NOMO-1 treated with DMSO at 0.1 percent for 48 hours (cell line): ENCODE results near the gene PTPRG.

Experiments used
- DNase-seq: peaks from one replicate; lab custom pipeline; 2025; ENCODE audit not compliant: unreplicated experiment; lab: John Stamatoyannopoulos, UW

Gene PTPRG

DNA sequence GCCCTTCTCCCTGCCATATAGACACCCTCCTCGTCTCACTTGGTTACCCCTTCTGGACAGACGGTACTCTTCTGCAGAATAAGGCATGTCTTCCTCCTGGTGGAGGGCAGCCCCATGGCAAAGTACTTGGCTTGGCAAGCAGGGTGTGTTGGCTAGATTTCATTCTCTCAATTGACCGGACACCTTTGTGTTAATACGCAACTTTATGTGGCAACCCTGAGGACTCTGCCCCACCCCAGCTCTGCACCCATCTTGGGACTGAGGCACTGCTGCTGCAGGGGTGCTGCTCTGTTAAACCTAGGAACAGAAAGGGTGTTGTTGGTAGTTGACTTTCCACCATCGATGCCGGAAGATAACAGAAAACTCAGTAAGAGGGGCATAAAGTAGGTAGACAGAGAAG is 55.2 kb downstream of the PTPRG start:
- no peak for DNase-seq

DNA sequence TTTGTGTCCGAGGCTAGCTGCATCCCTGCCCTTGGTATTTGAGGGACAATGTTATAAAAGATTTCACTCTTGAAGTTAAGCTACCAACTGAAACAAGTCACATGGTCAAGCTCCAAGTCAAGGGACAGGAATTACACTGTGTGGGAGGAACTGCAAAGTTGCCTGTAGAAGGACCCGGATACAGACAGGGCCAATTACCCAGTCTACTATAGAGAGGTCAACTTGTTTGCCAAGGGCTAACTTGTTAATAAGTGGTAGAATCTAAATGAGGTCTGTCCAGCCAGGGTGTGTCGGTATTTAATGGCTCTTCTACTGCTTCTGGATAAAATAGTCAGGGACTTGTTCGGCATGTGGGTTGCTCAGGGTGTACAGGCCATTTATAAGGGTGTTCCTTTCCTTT is 55.7 kb downstream of the PTPRG start:
- no peak for DNase-seq

DNA sequence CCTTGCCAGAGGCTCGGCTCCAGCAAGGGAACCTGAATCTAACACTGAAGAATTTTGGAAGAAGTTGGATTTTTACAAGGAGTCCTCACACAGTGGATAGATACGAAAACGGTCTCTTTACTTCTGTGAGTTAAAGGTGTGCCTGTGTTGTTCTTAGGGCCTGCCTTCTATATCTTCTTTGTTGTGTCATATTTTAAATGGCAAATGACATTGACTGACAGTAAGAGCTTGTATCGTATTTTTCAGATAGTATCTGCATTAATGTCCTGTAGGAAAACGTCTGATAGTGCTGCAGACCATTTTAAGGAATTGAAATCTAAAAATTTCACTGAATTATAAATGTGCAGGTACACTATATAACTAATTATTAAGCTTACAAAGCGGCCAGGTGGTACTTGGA is 56.3 kb downstream of the PTPRG start:
- no peak for DNase-seq

DNA sequence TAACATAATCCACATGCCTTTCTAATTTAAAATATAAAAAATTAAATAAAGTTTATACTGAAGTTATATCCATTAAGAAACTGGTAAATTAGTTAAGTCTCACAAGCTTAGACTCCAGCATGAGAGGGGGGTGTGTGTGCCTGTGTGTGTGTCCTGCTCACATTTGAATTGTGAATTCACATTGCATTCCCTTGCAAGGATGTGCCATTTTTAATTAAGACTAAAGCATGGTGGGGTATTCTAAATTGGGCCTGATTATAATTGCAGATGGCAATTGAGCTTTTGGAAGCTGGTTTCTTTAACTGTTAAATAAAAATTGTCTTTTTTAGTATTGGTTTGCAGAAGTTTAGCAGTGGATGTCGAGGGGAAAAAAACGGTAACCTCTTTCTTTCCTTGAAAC is 56.9 kb downstream of the PTPRG start:
- no peak for DNase-seq

DNA sequence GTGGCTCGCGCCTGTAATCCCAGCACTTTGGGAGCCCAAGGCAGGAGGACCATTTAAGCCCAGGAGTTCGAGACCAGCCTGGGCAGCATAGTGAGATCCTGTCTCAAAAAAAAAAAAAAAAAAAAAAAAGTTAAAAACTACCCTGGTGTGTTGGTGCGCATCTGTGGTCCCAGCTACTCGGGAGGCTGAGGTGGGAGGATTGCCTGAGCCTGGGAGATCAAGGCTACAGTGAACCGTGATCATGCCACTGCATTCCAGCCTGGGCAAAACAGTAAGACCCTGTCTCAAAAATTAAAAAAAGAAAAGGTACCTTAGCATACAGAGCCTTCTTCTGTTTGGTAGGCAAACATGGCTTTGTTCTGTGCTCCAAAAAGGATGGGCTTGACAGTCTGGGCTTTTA is 57.5 kb downstream of the PTPRG start:
- DNase-seq, result no peak

DNA sequence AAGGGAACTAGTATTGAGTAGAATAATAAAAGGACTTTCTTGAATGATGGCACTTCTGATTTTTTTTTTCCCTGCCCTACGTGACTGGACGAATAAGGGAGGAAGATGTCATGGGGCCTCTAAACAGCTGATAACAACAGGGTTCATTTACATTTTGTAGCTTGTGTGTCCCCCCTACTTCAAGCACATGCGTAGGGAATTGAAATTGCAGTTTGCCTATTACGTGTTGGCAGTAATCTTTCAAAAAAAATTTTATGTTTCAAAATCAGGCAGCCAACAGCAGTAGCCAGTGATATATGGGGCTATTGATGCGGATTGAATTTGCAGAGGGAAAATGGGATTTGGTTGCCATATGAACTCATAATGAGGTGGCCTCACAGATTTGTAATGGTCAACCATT is 58.7 kb downstream of the PTPRG start:
- no peak for DNase-seq

DNA sequence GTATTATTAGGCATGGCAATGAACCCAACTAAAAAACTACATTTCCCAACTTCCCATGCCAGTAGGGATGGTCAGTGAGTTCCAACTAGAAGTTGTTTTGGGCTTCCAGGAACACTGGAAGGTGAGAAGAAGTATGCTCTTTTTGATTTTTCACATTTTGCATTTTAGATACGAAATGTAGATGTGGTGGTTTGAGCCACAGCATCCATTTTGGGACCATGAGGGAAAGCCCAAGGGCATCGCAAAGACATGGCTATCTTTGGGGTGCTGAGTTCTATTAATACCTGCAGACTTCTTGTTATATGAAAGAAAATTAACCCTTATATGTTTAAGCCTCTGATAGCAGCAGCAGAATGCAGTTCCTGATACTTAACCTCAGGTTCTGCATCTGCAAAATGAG is 62.9 kb downstream of the PTPRG start:
- no peak for DNase-seq

DNA sequence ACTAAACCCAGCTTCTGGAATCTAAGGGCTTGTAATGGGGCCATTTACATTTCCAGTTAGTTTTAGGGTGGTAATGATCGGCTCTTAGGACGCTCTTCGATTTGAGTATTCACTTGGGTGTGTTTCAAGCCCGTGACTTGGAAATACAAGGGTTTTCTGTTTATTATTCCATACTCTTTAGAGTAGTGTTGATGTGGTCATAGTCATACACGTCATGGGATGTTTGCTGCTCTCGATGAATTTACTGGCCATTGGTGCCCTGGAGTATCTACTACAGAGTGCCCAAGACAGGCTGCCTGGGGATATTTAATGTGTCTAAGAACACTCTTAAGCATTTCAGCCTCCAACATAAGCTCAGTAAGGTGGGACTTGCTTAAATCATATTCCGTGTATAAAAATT is 64.1 kb downstream of the PTPRG start:
- DNase-seq, result no peak

DNA sequence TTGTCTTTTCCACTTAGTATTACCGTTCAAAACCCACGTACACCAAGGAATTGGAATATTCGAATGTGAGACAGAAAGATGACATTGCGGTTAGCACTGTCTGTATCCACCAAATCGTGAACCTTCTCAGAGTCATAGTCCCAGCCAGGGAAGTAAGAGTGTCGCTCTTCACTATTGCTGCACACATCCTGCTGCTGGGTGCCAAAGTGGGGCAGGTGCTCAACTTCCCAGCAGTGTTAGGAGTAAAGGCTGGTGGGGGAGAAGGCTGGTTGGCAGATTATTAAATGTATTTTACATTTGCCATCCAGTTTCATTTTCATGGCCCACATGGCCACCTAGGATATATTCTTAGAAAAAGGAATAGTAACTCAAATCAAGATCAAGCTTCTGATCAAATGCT is 65.1 kb downstream of the PTPRG start:
- no peak for DNase-seq

DNA sequence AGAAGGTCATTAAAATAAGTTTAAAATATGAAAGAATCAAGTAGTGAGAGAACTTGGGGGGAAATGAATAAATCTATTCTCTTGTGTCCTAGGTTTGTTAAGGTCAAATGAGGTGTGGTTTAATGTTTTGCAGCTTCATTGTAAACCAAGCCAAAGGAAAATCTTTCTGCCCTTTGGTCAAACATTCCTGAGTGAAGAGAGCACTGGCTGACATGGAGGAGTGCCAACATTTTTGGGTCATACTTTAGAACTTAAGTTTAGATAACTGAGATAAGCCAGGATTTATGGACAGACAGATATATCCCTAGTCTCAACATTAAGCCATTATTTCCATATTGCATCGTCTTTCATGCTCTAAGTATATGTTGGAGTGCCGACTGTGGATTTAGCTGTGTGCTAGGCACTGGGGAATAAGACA is 66.4 kb downstream of the PTPRG start:
- no peak for DNase-seq

DNA sequence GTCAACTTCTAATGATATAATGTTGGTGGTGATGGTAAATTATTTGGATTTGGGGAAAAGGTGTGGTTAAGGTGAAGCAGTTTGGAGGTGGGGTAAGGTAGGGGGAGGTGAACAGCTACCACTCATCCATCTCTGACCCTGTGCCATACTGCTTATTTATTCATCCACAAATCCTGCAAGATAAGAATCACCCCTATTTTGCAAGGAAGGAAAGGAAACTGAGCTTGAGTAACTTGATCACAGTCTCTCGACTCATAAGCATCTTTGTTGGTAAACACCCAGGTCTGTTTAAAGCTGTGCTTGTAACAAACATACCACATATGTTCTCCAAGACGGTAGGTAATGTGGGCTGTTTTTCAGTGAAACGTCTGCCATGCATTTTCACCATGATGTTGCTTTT is 67.3 kb downstream of the PTPRG start:
- no peak for DNase-seq

DNA sequence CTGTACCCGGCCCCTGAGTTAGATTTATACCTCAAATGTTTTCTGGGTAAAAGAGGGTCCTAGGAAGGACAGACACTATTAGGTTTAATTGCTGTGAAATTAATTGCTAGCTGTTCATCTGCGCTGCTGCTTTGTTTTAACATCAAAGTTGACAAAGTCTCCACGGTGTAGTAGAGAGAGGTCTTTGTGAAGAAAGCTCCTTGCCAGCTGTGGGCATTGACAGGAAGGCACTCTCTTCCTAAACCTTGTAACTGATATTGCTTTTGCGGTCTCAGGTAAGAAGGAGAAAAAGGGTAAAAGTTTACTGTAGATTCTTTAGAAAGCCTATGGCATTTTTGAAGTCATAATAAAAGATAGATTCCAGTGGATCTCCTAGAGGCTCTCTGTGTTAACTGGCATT is 68.1 kb downstream of the PTPRG start:
- no peak for DNase-seq

DNA sequence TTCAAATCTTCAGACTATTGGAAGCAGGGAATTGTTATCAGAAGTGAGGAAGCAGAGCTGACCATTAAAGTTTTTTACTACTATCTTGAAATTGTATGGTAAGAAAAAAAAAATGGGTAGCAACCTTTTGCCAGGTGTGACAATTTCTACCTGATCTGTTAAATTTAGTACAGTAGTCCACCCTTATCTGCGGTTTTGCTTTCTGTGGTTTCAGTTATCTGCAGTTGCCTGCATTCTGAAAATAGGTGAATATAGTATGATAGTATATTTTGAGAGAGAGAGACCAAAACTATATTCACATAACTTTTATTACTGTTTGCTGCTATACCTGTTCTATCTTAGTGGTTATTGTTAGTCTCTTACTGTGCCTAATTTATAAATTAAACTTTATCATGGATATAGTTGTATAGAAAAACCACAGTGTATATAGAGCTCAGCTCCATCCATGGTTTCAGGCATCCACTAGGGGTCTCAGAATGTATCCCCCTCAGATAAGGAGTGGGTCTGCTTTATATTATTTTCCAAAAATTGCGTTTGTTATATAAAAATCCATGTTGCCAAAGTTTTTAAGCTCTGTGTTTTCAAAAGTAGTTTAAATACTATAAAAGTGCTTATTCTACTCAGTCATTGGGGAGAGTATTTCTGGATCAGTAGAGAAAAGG is 69.9 kb downstream of the PTPRG start:
- no peak for DNase-seq

DNA sequence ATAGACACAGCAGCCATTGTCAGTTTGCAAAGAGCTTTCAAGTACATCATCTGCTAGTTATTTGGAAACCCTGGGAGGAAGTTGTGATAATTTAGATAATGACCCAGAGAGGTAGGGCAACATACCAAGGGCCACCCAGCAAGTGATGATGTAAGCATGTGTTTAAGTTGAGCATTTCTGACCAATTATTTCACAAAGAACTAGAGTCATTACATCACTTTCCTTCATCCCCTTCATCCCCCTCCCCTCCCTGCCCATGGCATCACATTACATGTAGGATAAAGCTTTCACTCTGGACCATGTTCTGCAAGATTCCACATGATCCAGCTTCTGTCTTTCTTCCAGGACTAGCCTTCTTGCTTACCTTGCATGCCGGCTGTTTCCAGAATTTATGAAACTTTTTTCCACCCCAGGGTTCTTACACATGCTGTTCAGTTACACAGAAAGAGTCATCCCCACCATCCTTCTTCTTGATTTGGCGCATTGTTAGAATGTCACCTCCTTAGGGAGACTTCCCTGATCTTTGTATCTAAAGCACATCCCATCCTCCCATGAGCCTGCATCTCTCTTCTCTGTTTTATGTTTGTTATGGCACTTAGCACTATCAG is 71.3 kb downstream of the PTPRG start:
- no peak for DNase-seq

DNA sequence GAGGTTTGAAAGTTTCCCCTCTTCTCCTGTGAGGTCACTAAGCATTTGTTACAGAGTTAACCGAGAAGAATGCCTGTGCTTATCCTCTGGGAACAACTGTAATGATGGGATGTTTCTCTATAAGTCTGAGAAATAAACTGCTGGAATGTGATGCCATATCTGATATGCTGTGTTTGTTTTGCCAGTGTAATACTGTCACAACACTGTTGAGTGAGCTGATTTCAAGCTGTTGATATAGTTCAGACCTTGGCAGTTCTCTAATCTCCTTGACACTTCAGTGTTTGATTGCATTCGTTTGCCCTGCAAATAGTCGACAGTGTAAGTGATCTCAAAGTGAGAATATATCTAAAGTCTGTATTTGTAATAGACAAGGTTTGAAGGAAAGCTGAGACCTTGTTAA is 73.3 kb downstream of the PTPRG start:
- DNase-seq, result no peak

DNA sequence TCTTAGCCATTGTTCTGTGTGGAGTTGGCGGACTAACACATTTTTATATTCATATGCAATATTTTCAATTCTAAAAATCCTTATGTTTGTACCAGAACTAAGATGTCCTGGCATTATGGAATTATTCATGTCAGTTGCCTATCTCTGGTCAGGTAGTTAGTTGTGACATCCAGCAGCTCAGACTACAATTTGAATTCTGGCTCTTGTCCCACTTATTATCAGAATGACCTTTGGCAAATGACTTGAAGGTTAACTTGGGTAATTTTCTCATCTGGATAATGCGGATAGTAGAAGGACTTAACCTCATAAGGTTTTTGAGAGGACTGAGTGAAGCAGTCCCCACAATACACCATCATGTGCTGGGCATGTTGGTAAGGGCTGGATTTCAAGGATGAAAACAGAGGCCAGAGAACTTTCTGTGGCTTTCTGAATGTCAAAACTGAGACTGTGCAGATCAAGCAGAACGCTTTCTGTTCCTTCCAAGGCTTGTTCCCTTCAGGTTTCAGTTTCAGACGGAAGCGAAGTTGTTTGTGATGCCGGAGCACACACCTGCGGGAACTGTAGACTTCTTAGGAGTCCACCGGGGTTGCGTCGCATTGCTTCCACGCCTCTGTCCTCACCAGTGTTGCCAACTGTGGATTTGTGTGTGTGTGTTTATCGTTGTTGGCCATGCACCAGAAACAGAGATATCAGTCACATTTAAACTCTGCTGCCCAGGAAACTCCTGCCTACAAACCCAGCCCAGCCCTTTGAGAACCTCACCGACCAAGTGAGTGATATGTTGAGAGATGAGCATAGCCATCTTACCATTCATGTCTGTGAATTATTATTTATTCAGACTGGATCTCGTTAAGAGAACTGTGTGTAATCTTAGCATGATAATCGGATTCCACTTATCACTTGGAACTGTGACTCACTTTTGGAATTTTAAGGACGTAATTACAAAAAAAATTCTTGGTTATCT is 76.0 kb downstream of the PTPRG start:
- DNase-seq, result no peak

DNA sequence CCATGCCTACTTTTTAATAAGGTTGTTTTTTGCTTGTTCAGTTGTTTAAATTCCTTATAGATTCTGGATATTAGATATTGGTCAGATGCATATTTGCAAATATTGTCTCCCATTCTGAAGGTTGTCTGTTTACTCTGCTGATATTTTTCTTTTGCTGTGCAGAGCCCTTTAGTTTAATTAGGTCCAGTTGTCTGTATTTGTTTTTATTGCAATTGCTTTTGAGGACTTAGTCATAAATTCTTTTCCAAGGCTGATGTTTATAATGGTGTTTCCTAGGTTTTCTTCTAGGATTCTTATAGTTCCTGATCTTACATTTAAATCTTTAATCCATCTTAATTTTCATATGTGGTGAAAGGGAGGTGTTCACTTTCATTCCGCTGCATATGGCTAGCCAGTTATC is 77.4 kb downstream of the PTPRG start:
- no peak for DNase-seq

DNA sequence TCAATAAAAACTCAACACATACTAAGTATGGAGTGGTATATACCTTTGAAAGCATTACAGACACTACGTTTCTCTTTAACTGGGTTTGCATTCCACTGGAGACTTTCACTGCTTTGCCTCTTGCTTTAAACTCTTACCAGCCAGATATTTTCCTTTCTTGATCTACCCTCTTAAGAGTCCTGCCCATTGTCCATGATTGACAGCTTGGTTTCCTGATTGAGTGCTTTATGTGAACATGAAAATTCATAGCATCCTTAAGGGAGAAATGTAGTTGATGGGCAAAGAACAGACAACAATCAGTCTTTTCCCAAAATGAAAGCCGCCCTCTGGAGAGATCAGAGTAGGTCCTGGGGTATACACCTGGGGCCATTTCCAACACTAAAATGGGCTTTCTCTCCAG is 78.6 kb downstream of the PTPRG start:
- DNase-seq, result no peak

DNA sequence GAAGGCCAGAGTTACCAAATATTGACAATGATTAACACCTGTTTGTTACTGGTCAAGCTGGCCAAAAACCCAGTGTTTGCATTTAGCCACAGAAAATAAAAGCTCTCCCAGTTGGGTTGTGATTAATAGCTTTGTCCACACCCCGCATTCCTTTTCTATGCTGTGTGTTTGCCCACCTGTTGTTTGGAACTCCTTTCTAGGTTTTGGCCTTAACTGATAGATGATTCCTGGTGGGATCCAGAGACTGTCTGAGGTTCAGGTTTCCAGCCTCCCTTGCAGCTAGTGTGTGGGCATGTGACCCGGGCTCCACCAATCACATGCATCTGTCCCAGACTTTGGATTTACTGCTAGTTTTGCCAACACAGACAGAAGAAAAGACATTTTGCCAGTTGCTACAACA is 83.8 kb downstream of the PTPRG start:
- no peak for DNase-seq

DNA sequence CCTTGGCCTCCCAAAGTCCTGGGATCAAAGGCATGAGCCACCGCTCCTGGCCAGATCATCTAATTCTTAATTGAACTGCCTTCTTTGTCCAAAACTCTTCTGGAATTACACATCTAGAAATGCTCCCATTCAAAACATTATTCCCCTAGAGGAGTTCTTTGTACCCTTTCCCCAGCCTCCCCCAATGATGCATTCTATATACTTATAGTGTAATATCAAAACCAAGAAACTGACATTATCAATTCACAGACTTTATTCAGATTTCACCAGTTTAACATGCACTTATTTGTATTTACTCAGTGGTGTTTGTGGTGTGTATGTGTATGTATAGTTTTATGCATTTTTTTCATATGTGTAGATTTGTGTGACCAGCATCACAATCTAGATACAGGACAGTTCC is 85.0 kb downstream of the PTPRG start:
- no peak for DNase-seq

DNA sequence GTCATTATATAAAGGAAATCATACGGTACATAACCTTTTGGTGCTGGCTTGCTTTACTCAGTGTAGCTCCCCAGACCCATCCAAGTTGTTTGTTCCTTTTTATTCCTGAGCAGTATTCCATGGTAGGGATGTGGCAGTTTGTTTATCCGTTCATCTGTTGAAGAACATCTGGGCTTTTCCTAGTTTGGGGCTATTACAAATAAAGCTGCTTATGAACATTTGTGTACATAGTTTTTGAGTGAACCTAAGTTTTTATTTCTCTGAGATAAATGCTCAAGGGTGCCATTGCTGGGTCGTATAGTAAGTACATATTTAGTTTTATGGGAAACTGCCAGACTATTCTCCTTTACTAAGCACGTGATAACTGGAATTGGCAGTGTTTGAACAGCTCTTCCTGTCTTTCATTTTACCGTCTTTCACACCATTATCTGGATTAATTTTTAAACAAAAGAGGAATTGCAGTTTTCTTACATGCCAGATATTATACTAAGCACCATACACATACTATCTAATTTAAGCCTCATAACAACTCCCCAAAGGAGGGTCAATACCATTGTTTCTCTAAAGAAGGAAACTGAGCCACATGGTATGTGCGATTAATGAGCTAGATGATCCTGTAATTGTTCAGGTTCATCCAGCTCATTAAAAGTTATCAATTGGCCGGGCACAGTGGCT is 85.6 kb downstream of the PTPRG start:
- no peak for DNase-seq

DNA sequence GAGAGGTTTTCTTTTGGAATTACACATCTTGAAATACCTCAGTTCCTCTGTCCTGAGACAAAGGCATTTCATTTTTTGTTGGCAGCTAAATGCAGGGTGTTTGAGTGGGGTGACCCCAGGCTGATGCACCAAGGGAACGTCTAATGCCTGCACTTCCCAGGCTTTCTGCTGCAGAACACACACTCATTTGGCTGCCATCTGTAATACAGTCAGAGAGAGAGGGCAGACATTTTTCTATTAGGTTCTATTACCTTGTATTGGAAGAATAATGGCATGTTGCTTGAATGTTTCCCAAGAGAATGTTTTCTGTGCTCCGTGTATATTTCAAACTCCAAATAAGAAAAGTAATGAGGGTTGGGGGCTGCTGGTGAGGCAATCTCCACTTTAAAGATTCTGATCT is 87.1 kb downstream of the PTPRG start:
- no peak for DNase-seq
